Smooth muscle cell (in vitro differentiated cells): ENCODE results near the gene TMEM263. TPM values are rescaled to one million over a fixed set of nuclear protein-coding genes. Genes with fewer than 3 reads are reported as not detected.

Experiments
- DNase-seq: peaks from one replicate; lab custom pipeline; 2025; ENCODE audit not compliant: unreplicated experiment; lab: John Stamatoyannopoulos, UW
- H2AFZ ChIP-seq: fragments of 200-600 bp; sonication (generic); 2 replicates; pipeline ENCODE4 v1.6.0; 2016; ENCODE audit warnings: antibody characterized with exemption, low read depth, mild to moderate bottlenecking
- H3F3A ChIP-seq: fragments of 200-600 bp; sonication (generic); 2 replicates; pipeline ENCODE4 v1.6.0; 2017; ENCODE audit warnings: antibody characterized with exemption, low read depth
- H3K27ac ChIP-seq: fragments of 200-600 bp; sonication (generic); 2 replicates; pipeline ENCODE4 v1.5.1; 2016; ENCODE audit warnings: low read depth, mild to moderate bottlenecking
- H3K27me3 ChIP-seq: fragments of 200-600 bp; sonication (generic); 2 replicates; pipeline ENCODE4 v1.6.1; 2016; ENCODE audit warnings: low read depth, mild to moderate bottlenecking
- H3K36me3 ChIP-seq: fragments of 200-600 bp; sonication (generic); 2 replicates; pipeline ENCODE4 v1.5.1; 2016; ENCODE audit warnings: low read depth
- H3K4me1 ChIP-seq: fragments of 200-600 bp; sonication (generic); 2 replicates; pipeline ENCODE4 v1.5.1; 2016; ENCODE audit warnings: low read depth
- H3K4me2 ChIP-seq: fragments of 200-600 bp; sonication (generic); 2 replicates; pipeline ENCODE4 v1.6.0; 2016; ENCODE audit warnings: mild to moderate bottlenecking
- H3K4me3 ChIP-seq: fragments of 200-600 bp; sonication (generic); 2 replicates; pipeline ENCODE4 v1.5.1; 2016; ENCODE audit warnings: mild to moderate bottlenecking
- H3K79me2 ChIP-seq: fragments of 200-600 bp; sonication (generic); 2 replicates; pipeline ENCODE4 v1.6.0; 2016; ENCODE audit warnings: low read depth, mild to moderate bottlenecking
- H3K9ac ChIP-seq: fragments of 200-600 bp; sonication (generic); 2 replicates; pipeline ENCODE4 v1.6.0; 2016; ENCODE audit warnings: low read depth
- H3K9me3 ChIP-seq: fragments of 200-600 bp; sonication (generic); replicated peaks from 2 replicates; pipeline ENCODE4 v1.5.1; 2016; ENCODE audit warnings: low read depth
- H4K20me1 ChIP-seq: fragments of 200-600 bp; sonication (generic); 2 replicates; pipeline ENCODE4 v1.6.0; 2016; ENCODE audit warnings: low read depth
- CTCF ChIP-seq: fragments of 200-600 bp; sonication (generic); IDR thresholded peaks from 2 replicates; pipeline ENCODE4 v1.5.1; 2017; ENCODE audit warnings: borderline replicate concordance, mild to moderate bottlenecking, antibody characterized with exemption; ENCODE audit not compliant: insufficient read depth, poor library complexity, severe bottlenecking
- WGBS: methylation state at CpG from one replicate; pipeline ENCODE4 v1.1.7; 2016; ENCODE audit warnings: low lambda C conversion rate; 5-methylcytosine and 5-hydroxymethylcytosine counted together
- polyA plus RNA-seq: library from polyadenylated mRNA; unstranded; fragments of >200 nt; fragmentation: Nextera tagmentation; extraction: Ambion mirVana; gene quantifications from 2 replicates; pipeline ENCODE4 v1.2.1, GENCODE V29; 2016
- total RNA-seq: library from RNA; depleted of rRNA; stranded (reverse); fragments of >200 nt; gene quantifications from 2 replicates; pipeline ENCODE4 v1.2.3, GENCODE V29; 2014

Gene TMEM263
- total and polyA plus RNA-seq, 2 experiments from 2014 or later, result 102 to 177 TPM

- DNase-seq, result no peak
- H4K20me1 ChIP-seq, result peaks cover 100% of the 10 kb centered on the region
- peaks cover 49% of the 10 kb centered on the region for H3F3A ChIP-seq
- no peak overlapping the region for H2AFZ ChIP-seq
- H3K4me1 ChIP-seq, result no peaks in the 10 kb centered on the region
- H3K27ac ChIP-seq, result no peak overlapping the region
- H3K4me3 ChIP-seq, result no peak overlapping the region
- peaks cover 20% of the 10 kb centered on the region for H3K36me3 ChIP-seq
- peaks cover 46% of the 10 kb centered on the region for H3K79me2 ChIP-seq
- H3K4me2 ChIP-seq, result no peak overlapping the region
- no peak for TF ChIP-seq CTCF
- no peaks in the 10 kb centered on the region for H3K9me3 ChIP-seq
- H3K9ac ChIP-seq, result no peak overlapping the region
- no peaks in the 10 kb centered on the region for H3K27me3 ChIP-seq
These were observed 17.8 kb downstream of the TMEM263 start for GRCh38 chr12:106973545-106973944.

- no peak overlapping the region for H3K4me2 ChIP-seq
- DNase-seq, result no peak
These were observed 18.8 kb downstream of the TMEM263 start for GRCh38 chr12:106974511-106974910.

GRCh38 chr12:106975098-106975497 is 19.4 kb downstream of the TMEM263 start:
- Histone ChIP-seq H3K4me2 (no peak overlapping the region), H4K20me1 (peaks cover 99% of the 10 kb centered on the region), H3K27me3 (no peaks in the 10 kb centered on the region), H2AFZ (no peak overlapping the region), H3K4me3 (no peak overlapping the region), H3K27ac (peak overlapping the region; percentile 51), H3K9me3 (no peaks in the 10 kb centered on the region), H3K4me1 (no peaks in the 10 kb centered on the region), H3F3A (peaks cover 50% of the 10 kb centered on the region), H3K79me2 (peaks cover 30% of the 10 kb centered on the region), H3K9ac (no peak overlapping the region), H3K36me3 (peaks cover 16% of the 10 kb centered on the region)
- 81% methylated on average over 8 of the region's 8 CpGs for WGBS
- no peak for DNase-seq
- no peak for TF ChIP-seq CTCF

More at GRCh38 chr12:106974511-106974910, 18.8 kb downstream of the TMEM263 start:
- Histone ChIP-seq H3K4me1 (no peaks in the 10 kb centered on the region), H3F3A (peaks cover 50% of the 10 kb centered on the region), H3K27me3 (no peaks in the 10 kb centered on the region), H3K9ac (no peak overlapping the region), H4K20me1 (peaks cover 99% of the 10 kb centered on the region), H3K79me2 (peaks cover 36% of the 10 kb centered on the region), H2AFZ (no peak overlapping the region), H3K9me3 (no peaks in the 10 kb centered on the region), H3K36me3 (peaks cover 16% of the 10 kb centered on the region), H3K4me3 (no peak overlapping the region), H3K27ac (peak overlapping the region; percentile 30)
- no peak for TF ChIP-seq CTCF
- WGBS, result 91% methylated on average over 3 of the region's 3 CpGs

GRCh38 chr12:106975993-106976658 is 20.4 kb downstream of the TMEM263 start:
- H3K79me2 ChIP-seq, result peaks cover 22% of the 10 kb centered on the region
- H3F3A ChIP-seq, result peaks cover 50% of the 10 kb centered on the region
- H4K20me1 ChIP-seq, result peaks cover 97% of the 10 kb centered on the region
- WGBS, result 78% methylated on average over 3 of the region's 3 CpGs
- DNase-seq, result no peak
- peak overlapping the region; percentile 18 for H3K4me2 ChIP-seq
- H3K36me3 ChIP-seq, result peaks cover 11% of the 10 kb centered on the region
- no peaks in the 10 kb centered on the region for H3K27me3 ChIP-seq
- H3K4me3 ChIP-seq, result no peak overlapping the region
- no peak for TF ChIP-seq CTCF
- peak overlapping the region; percentile 51 for H3K27ac ChIP-seq
- no peaks in the 10 kb centered on the region for H3K9me3 ChIP-seq
- no peak overlapping the region for H3K9ac ChIP-seq
- H3K4me1 ChIP-seq, result no peaks in the 10 kb centered on the region
- H2AFZ ChIP-seq, result no peak overlapping the region
